NCI-H187 treated with DMSO at 0.1 percent for 48 hours (cell line): Measurements from ENCODE around the gene SHOC1.
"Not testable (repeated sequence)": the region's sequence is repeated elsewhere in the genome, so short reads cannot be mapped to it uniquely, and the experiment has no call there.

Experiments
- DNase-seq: peaks from one replicate; lab custom pipeline; 2025; lab: John Stamatoyannopoulos, UW

SHOC1 gene

DNA sequence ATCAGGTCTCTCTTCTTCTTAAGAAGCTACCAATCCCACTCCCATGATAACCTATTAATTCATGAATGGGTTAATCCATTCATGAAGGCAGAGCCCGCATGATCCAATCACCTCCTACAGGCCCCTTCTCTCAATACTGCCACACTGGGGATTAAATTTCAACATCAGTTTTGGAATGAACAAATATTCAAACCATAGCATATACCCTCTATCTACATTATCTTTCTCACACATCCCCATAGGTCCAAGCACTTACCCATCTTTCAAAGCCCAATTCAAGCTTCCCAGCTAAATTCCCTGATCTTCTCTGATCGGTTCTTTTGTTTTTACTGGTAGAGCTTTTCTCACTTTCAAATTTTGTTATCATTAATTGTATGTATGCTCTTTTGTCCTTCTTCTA, 10.5 kb upstream of the SHOC1 start:
- DNase-seq = no peak

DNA sequence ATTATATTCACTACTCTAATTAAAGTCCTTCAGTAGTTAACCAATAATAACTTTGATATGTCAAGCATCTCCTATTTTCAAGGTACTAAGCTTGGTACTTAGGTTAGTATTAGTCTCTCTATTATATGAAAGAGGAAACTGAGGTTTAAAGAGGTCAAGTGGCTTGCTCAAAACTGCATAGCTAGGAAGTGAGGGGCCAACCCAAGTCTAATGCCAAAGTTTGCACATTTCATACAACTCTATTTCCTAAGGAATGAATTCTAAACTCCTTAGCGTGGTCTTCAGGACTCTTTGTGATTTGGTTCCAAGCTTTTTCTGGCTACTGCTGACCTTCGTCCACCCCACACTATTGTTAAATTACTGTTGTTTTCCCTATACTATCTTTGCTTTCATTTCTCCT, 9.9 kb upstream of the SHOC1 start:
- no peak for DNase-seq

DNA sequence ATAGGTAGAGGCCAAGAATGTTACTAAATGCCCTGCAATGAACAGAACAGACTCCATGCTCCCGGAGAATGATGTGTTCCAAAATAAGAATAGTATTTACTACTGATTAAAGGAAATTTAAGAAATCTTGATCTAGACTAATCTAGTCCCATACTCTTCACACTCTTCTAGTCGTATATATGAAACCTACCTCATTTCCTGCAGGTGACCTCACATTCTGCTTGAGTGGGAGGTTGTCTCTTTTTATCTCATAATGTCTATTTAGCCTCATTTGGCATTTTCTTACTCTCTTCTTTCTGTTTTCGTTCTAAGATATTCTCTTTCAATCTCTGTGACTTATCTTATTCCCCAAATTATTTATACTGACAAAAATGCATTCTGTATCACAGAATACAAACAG, 9.2 kb upstream of the SHOC1 start:
- DNase-seq = no peak

DNA sequence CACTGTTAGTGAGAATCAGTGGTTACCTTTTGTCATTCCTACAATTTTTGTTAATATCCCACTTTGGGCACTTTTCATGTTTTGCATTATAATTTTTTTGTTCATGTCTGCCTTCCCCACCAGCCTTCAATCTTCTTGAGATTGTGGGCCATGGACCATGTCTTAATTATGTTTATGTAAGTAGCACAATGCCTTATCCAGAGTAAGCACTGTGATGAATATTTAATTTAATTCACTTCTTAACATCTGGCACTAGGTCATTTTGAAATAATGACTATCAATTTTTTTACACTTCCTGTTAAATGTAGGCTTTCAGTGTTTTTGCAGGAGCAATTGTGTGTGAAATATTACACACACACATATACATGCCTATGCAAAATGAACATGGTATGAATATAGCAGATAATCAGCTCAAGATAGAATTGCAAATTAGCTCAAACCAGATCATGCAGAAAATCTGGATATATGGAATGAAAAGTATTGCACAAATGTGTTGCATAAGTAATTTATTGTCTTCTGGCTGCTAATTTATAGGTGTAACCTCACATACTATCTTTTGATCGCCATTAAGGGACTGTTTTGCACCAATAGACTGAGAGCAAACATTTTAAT, 5.3 kb upstream of the SHOC1 start:
- no peak for DNase-seq

GRCh38 chr9:111799506-111799905, 4.8 kb upstream of the SHOC1 start:
- DNase-seq = no peak

- no peak for DNase-seq
Observed at GRCh38 chr9:111798786-111799185, 4.0 kb upstream of the SHOC1 start.

DNA sequence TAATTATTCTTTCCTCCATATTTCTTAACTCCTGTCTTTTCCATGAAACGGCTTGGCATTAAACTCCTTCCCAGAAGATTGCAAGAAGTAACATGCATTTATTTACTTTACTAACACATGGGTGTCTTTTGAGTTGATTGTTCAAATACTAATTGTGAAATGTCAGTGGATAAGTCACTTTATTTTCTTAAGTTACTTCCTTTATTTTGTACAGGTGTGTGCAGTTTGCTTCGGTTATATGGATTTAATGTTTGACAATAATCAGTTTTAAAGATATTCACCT, 761 bp upstream of the SHOC1 start:
- no peak for DNase-seq

DNA sequence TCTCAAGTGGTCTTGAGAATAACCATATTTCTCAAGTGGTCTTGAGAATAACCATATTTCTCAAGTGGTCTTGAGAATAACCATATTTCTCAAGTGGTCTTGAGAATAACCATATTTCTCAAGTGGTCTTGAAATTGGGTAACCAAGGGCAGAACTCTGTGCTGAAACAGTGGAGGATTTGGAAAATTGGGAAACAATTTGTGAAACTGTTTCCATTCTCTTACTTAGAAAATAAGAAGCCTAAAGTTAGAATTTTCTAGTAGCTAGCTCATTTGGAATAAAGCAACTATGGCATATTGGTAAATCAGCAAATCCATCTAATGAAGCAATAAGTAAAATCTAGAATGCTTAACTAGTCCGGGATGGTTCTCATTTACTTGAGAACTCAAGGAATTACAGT, 2.9 kb downstream of the SHOC1 start:
- not testable (repeated sequence) for DNase-seq

DNA sequence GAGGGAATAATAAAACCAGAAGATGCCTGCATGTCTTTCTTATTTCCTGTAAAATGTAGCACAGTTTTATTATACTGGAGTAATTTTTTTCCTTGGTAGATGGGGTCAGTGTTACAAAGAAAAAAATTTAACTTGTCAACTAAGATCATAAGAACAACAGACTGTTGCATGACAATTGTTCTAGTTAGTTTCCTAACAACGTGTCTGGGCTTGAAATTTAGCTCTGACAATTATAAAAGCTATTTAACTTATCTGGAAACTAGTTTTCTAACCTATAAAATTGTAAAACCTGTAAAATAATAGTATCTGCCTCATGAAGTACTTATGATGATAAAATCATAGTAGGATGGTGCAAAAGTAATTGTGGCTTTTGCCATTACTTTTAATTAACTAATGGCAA, 4.9 kb downstream of the SHOC1 start:
- no peak for DNase-seq

DNA sequence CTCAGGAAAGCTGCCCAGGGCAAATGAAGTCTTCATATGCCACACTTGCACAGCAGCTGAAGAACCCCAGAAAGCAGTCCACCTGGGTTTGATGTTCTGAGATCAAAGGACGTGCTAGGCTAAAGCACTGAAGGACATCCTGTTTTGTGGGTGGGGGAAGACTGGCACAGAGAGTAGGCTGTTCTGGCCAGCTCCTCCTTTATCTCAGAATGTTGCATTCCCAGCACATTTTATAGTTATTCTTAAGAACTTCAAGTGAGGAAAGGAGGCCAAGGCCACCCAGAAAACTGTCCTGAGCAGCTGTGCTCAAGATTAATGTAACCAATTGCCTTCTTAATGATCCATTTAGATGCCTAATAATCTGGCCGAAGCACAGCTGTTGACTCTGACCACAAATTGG, 10.9 kb downstream of the SHOC1 start:
- DNase-seq = no peak

DNA sequence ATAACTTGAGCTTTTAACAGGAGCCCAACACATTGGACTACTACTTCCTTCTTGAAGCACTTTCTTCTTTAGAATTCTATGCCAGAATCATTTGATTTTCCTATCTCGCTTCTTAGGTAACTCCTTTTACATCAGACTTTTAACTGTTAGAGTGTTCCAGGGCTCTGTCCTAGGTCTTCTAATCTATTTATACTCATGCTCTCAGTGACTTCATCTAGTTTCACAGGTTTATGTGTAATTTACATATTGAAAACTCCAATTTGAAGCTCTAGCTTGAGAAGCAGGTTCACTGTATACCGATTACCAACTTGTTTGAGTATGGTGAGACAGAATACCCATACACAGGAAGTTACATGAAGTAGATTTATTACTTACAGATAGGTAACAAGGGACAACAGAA, 11.3 kb downstream of the SHOC1 start:
- DNase-seq = no peak

- DNase-seq = no peak
Observed at GRCh38 chr9:111766066-111766465, 28.7 kb downstream of the SHOC1 start.

- DNase-seq = no peak
Observed at GRCh38 chr9:111762556-111762955, 32.2 kb downstream of the SHOC1 start.

GRCh38 chr9:111759762-111760639, 34.7 kb downstream of the SHOC1 start:
- no peak for DNase-seq

DNA sequence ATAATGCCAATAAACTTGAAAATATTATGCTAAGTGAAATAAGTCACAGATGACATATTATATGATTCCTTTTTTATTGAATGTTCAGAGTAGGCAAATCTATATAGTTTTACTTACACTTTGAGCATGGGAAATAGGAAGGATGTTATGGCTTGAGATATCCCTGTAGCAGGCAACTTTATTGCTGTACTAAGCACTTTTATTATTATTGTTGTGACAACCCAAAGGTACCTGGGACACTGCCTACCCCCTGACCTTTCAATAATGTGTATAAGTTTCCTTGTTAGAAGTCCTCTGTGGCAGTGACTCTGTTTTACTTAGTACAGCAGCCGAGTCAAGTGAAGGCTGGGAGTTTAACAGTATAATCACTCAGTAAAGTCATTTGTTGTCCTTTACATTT, 39.9 kb downstream of the SHOC1 start:
- DNase-seq = no peak

GRCh38 chr9:111752455-111752854, 42.3 kb downstream of the SHOC1 start:
- DNase-seq = no peak
